Endothelial cell of umbilical vein (primary cell): ENCODE data around the gene SNORC. TPM values are rescaled to one million over a fixed set of nuclear protein-coding genes. Genes with fewer than 3 reads are reported as not detected.
"Not testable (repeated sequence)": the region's sequence is repeated elsewhere in the genome, so short reads cannot be mapped to it uniquely, and the experiment has no call there.

Experiments used
- BruUV-seq: library from RNA; stranded (reverse); fragments of 400-500 nt; replicated peaks from 2 replicates; lab custom pipeline; 2021; lab: Mats Ljungman, UMichigan
- CTCF ChIA-PET: fragments of 300-600, 350-600 bp; sonication (Branson Sonifier 250); formaldehyde crosslinking; loops from one replicate; lab custom pipeline; 2021; ENCODE audit warnings: antibody characterized with exemption, inconsistent platforms; lab: Charles Lee
- POLR2A ChIA-PET: fragments of 300-600, 350-600 bp; sonication (Branson Sonifier 250); formaldehyde crosslinking; loops from one replicate; lab custom pipeline; 2021; ENCODE audit warnings: antibody characterized with exemption, inconsistent platforms; lab: Charles Lee
- DNase-seq: peaks from one replicate; pipeline ENCODE4 v3.0.0-alpha.2; 2011; ENCODE audit warnings: low read depth, low spot score
- FAIRE-seq: peaks from 2 replicates; lab custom pipeline; 2011; peaks lifted over from hg19 to GRCh38; lab: Jason Lieb, UNC
- H2AFZ ChIP-seq: 2 replicates; pipeline ENCODE4 v1.6.0; 2012; ENCODE audit warnings: low read depth, low read length, control low read depth, inconsistent platforms
- H3K27ac ChIP-seq: 2 replicates; pipeline ENCODE4 v1.5.1; 2011; ENCODE audit warnings: low read depth, mild to moderate bottlenecking, control low read depth, low read length, moderate library complexity; ENCODE audit not compliant: insufficient read depth
- H3K27me3 ChIP-seq, 2 experiments: 2 replicates each; pipeline versions ENCODE4 v1.6.0 to v1.6.1; 2011; ENCODE audit warnings: low read length in 2 of 2, mixed read lengths in 1 of 2; ENCODE audit not compliant: control insufficient read depth in 2 of 2, insufficient read depth in 2 of 2
- H3K36me3 ChIP-seq, 2 experiments: 2 replicates in 1 of 2; 3 replicates in 1 of 2; pipeline ENCODE4 v1.5.1; 2011; ENCODE audit warnings: low read length in 2 of 2, mild to moderate bottlenecking in 1 of 2, moderate library complexity in 1 of 2; ENCODE audit not compliant: control insufficient read depth in 2 of 2, insufficient read depth in 2 of 2; ENCODE audit errors: extremely low read depth in 1 of 2
- H3K4me1 ChIP-seq: 3 replicates; pipeline ENCODE4 v1.5.1; 2011; ENCODE audit warnings: mild to moderate bottlenecking, low read length; ENCODE audit not compliant: control insufficient read depth, insufficient read depth; ENCODE audit errors: extremely low read depth
- H3K4me2 ChIP-seq: 2 replicates; pipeline ENCODE4 v1.6.1; 2011; ENCODE audit warnings: low read length, control low read depth, mixed read lengths; ENCODE audit not compliant: insufficient read depth
- H3K4me3 ChIP-seq, 3 experiments: fragments of 200-600 bp in 1 of 3; sonication (generic), shearing (Covaris generic) in 1 of 3; replicated peaks in 1 of 3; 2 replicates each; pipeline ENCODE4 v1.5.1; 2011 to 2016; ENCODE audit warnings: control low read depth in 3 of 3, low read length in 3 of 3, mild to moderate bottlenecking in 2 of 3, inconsistent platforms in 1 of 3, low read depth in 1 of 3, moderate library complexity in 1 of 3; ENCODE audit not compliant: insufficient read depth in 1 of 3
- H3K79me2 ChIP-seq: 2 replicates; pipeline ENCODE4 v1.6.0; 2012; ENCODE audit warnings: low read length, inconsistent platforms; ENCODE audit not compliant: control insufficient read depth, insufficient read depth
- H3K9ac ChIP-seq: replicated peaks from 2 replicates; pipeline ENCODE3; 2011; ENCODE audit warnings: low read length, control low read depth; ENCODE audit not compliant: insufficient read depth; ENCODE audit errors: extremely low read depth
- H3K9me1 ChIP-seq: replicated peaks from 3 replicates; pipeline ENCODE4 v1.6.0; 2011; ENCODE audit warnings: mild to moderate bottlenecking, low read length; ENCODE audit not compliant: control insufficient read depth, insufficient read depth; ENCODE audit errors: extremely low read depth
- H3K9me3 ChIP-seq: replicated peaks from 2 replicates; pipeline ENCODE4 v1.5.1; 2012; ENCODE audit warnings: low read length, inconsistent platforms; ENCODE audit not compliant: control insufficient read depth, insufficient read depth
- H4K20me1 ChIP-seq: replicated peaks from 2 replicates; pipeline ENCODE3; 2011; ENCODE audit warnings: mild to moderate bottlenecking, low read length; ENCODE audit not compliant: control insufficient read depth, insufficient read depth; ENCODE audit errors: extremely low read depth
- EZH2 ChIP-seq: IDR thresholded peaks from 2 replicates; pipeline ENCODE4 v1.6.1; 2012; ENCODE audit warnings: borderline replicate concordance, low read depth, mild to moderate bottlenecking, moderate library complexity, low read length, inconsistent platforms; ENCODE audit not compliant: severe bottlenecking
- FOS ChIP-seq: IDR thresholded peaks from 2 replicates; pipeline ENCODE4 v1.6.1; 2011; ENCODE audit warnings: mild to moderate bottlenecking, low read length, moderate library complexity, borderline replicate concordance; ENCODE audit not compliant: insufficient read depth
- GATA2 ChIP-seq: IDR thresholded peaks from 2 replicates; pipeline ENCODE4 v1.7.0; 2011; ENCODE audit warnings: low read depth, mild to moderate bottlenecking, moderate library complexity, mixed read lengths, low read length; ENCODE audit not compliant: insufficient read length, insufficient read depth
- MYC ChIP-seq: IDR thresholded peaks from one replicate; pipeline ENCODE4 v1.6.1; 2011; ENCODE audit warnings: mild to moderate bottlenecking, low read depth, low read length
- POLR2A ChIP-seq: IDR thresholded peaks from 2 replicates; pipeline ENCODE4 v1.6.1; 2012; ENCODE audit warnings: low read depth, mild to moderate bottlenecking, control low read depth, low read length
- dilution Hi-C: fragments of 300-500 bp; cut with MboI; formaldehyde crosslinking; loops from one replicate; pipeline ENCODE4 v1.15.0; 2019; ENCODE audit warnings: low sequenced_read_pairs; ENCODE audit not compliant: extremely low pct_ligation_motif_present
- intact Hi-C: fragments of 100-400 bp; cut with micrococcal nuclease; formaldehyde crosslinking; loops from one replicate; pipeline ENCODE4 v1.10.0; 2022
- polyA plus RNA-seq, 4 experiments: library from polyadenylated mRNA; depleted of rRNA in 3 of 4; stranded (reverse) in 3 of 4; unstranded in 1 of 4; fragments of >200 nt; gene quantifications; 2 replicates each; pipeline versions ENCODE4 v1.2.1 to v1.2.3, GENCODE V29; 2011 to 2012; ENCODE audit warnings: missing spikeins in 1 of 4
- total RNA-seq: library from RNA; stranded (reverse); gene quantifications from 2 replicates; pipeline ENCODE4 v1.2.3, GENCODE V29; 2021

Gene SNORC
- total and polyA plus RNA-seq, 2 donors (not counting 3 experiments of a cell fraction or from before 2014, with no cell fraction given): 1.4 to 4.0 TPM

GRCh38 chr2:232907718-232908085 lies 37.6 kb downstream of the SNORC start:
- H3K4me3 ChIP-seq, H3K36me3 ChIP-seq, H3K4me1 ChIP-seq, dilution Hi-C loops, H3K9me3 ChIP-seq, H3K27me3 ChIP-seq, H2AFZ ChIP-seq, DNase-seq, intact Hi-C loops, H3K79me2 ChIP-seq, FAIRE-seq, H3K9ac ChIP-seq, H4K20me1 ChIP-seq, H3K27ac ChIP-seq, POLR2A ChIA-PET, H3K4me2 ChIP-seq, H3K9me1 ChIP-seq, BruUV-seq: not testable (repeated sequence)
- CTCF ChIA-PET: interaction anchor here (1.0 kb wide), 1 partner anchor 9 kb away, joined by 4 read pairs; no protein-coding TSS in a partner anchor

- H3K9ac ChIP-seq: peak overlapping the region; percentile 3
- no peaks in the 10 kb centered on the region for H3K9me3 ChIP-seq
- POLR2A ChIA-PET: no interaction called here
- no peaks in the 10 kb centered on the region for H4K20me1 ChIP-seq
- TF ChIP-seq POLR2A: no peak
- TF ChIP-seq EZH2: no peak
- TF ChIP-seq FOS: no peak
- TF ChIP-seq GATA2: peak; percentile 18
- TF ChIP-seq MYC: no peak
- H2AFZ ChIP-seq: peak overlapping the region; percentile 71
- CTCF ChIA-PET: no interaction called here
- no peaks in the 10 kb centered on the region for H3K79me2 ChIP-seq
- no peak overlapping the region for H3K4me3 ChIP-seq
- dilution Hi-C loops: no loop called here
- H3K9me1 ChIP-seq: no peaks in the 10 kb centered on the region
- BruUV-seq: no TSS peak
- FAIRE-seq: no peak
- no peaks in the 10 kb centered on the region for H3K27me3 ChIP-seq
- intact Hi-C loops: no loop called here
- peak overlapping the region; percentile 17 for H3K4me2 ChIP-seq
- H3K4me1 ChIP-seq: peaks cover 5% of the 10 kb centered on the region
- peak; percentile 19 for DNase-seq
- H3K36me3 ChIP-seq: no peaks in the 10 kb centered on the region
- H3K27ac ChIP-seq: no peak overlapping the region
These were observed 38.6 kb downstream of the SNORC start for GRCh38 chr2:232908695-232909094.
